Activated CD4-positive, alpha-beta T cell treated with anti-CD3 and anti-CD28 coated beads for 48 hours (primary cell): Measurements from ENCODE around the gene FALEC.

Experiments used
- DNase-seq: peaks from one replicate; pipeline ENCODE4 v3.0.0-alpha.2; 2020

FALEC gene

GRCh38 chr1:150512846-150513245, 2.7 kb upstream of the FALEC start:
- DNase-seq = no peak

- DNase-seq = no peak
Observed at GRCh38 chr1:150513351-150513791, 2.2 kb upstream of the FALEC start.

GRCh38 chr1:150514260-150514659, 1.3 kb upstream of the FALEC start:
- DNase-seq = no peak

GRCh38 chr1:150514913-150515327, 632 bp upstream of the FALEC start:
- DNase-seq = no peak

- peak; percentile 20 for DNase-seq
Observed at GRCh38 chr1:150516050-150516591, 569 bp downstream of the FALEC start.

GRCh38 chr1:150516616-150517015, 1.1 kb downstream of the FALEC start:
- DNase-seq = no peak

GRCh38 chr1:150521196-150521968, 5.8 kb downstream of the FALEC start:
- no peak for DNase-seq

- no peak for DNase-seq
Observed at GRCh38 chr1:150525348-150525747, 9.8 kb downstream of the FALEC start.

- DNase-seq = no peak
Observed at GRCh38 chr1:150528196-150528595, 12.6 kb downstream of the FALEC start.

GRCh38 chr1:150529017-150529416, 13.5 kb downstream of the FALEC start:
- no peak for DNase-seq

GRCh38 chr1:150530491-150531159, 15.1 kb downstream of the FALEC start:
- DNase-seq = no peak

- DNase-seq = no peak
Observed at GRCh38 chr1:150532860-150533259, 17.3 kb downstream of the FALEC start.

GRCh38 chr1:150534002-150534401, 18.4 kb downstream of the FALEC start:
- DNase-seq = no peak

- DNase-seq = no peak
Observed at GRCh38 chr1:150535511-150536287, 20.1 kb downstream of the FALEC start.

GRCh38 chr1:150536836-150537731, 21.5 kb downstream of the FALEC start:
- no peak for DNase-seq

- no peak for DNase-seq
Observed at GRCh38 chr1:150537732-150538684, 22.5 kb downstream of the FALEC start.

GRCh38 chr1:150543500-150544143, 28.1 kb downstream of the FALEC start:
- no peak for DNase-seq

- DNase-seq = no peak
Observed at GRCh38 chr1:150544204-150544603, 28.7 kb downstream of the FALEC start.

- DNase-seq = no peak
Observed at GRCh38 chr1:150545486-150546032, 30.0 kb downstream of the FALEC start.

GRCh38 chr1:150546294-150546937, 30.9 kb downstream of the FALEC start:
- DNase-seq = no peak
